Cardiac ventricle fibroblast (primary cell): ENCODE data around the gene TAF4. TPM values are rescaled to one million over a fixed set of nuclear protein-coding genes. Genes with fewer than 3 reads are reported as not detected.

Experiments used
- total RNA-seq: library from RNA; depleted of rRNA; stranded (reverse); fragments of >200 nt; gene quantifications from 2 replicates; pipeline ENCODE4 v1.2.3, GENCODE V29; 2015

TAF4 gene
- 7.1 and 17.7 TPM in 2 replicates for total RNA-seq

GRCh38 chr20:62065674-62066338 lies at the start of gene TAF4:
TAF4 (minus strand) TSS chr20:62065881; CDS start chr20:62065810, 71 bp downstream.

Other genes starting within 250 kb of the TAF4 start
- gene LSM14B, start 56.6 kb upstream of the TAF4 start, total RNA-seq: 21.9 and 24.3 TPM in 2 replicates
- gene PSMA7, start 77.5 kb upstream of the TAF4 start, total RNA-seq: 245 and 254 TPM in 2 replicates
- 3.6 and 9.2 TPM in 2 replicates for gene SS18L1, start 77.9 kb upstream of the TAF4 start, total RNA-seq
- gene MTG2, start 117.1 kb upstream of the TAF4 start, total RNA-seq: 15.7 and 18.7 TPM in 2 replicates
- gene HRH3, start 154.4 kb upstream of the TAF4 start, total RNA-seq: not detected in 2 replicates
- 16.1 and 17.8 TPM in 2 replicates for gene OSBPL2, start 172.6 kb upstream of the TAF4 start, total RNA-seq
- 83.4 and 101 TPM in 2 replicates for gene ADRM1, start 237.1 kb upstream of the TAF4 start, total RNA-seq